HAP-1 (cell line): ENCODE results near the gene FBXL22.

ENCODE experiments used
- DNase-seq, 2 experiments: peaks; one replicate each; pipeline ENCODE4 v3.0.0-alpha.2; 2016 to 2020; ENCODE audit warnings: low spot score in 2 of 2
- H3K27me3 ChIP-seq: fragments of 250-450 bp; sonication (Bioruptor Pico); 2 replicates; pipeline ENCODE4 v1.5.1; 2020; ENCODE audit warnings: low read depth, mild to moderate bottlenecking, moderate library complexity
- H3K36me3 ChIP-seq: fragments of 250-450 bp; sonication (Bioruptor Pico); replicated peaks from 2 replicates; pipeline ENCODE4 v1.5.1; 2020; ENCODE audit warnings: mild to moderate bottlenecking
- H3K4me1 ChIP-seq: fragments of 250-450 bp; sonication (Bioruptor Pico); 2 replicates; pipeline ENCODE4 v1.5.1; 2020; ENCODE audit warnings: mild to moderate bottlenecking
- H3K4me3 ChIP-seq: fragments of 250-450 bp; sonication (Bioruptor Pico); 2 replicates; pipeline ENCODE4 v1.5.1; 2020; ENCODE audit warnings: mild to moderate bottlenecking, moderate library complexity
- H3K9me3 ChIP-seq: fragments of 250-450 bp; sonication (Bioruptor Pico); 2 replicates; pipeline ENCODE4 v1.5.1; 2020; ENCODE audit warnings: mild to moderate bottlenecking, moderate library complexity
- in situ Hi-C: fragments of 300-500 bp; cut with MboI; formaldehyde crosslinking; loops from 3 replicates; pipeline ENCODE4 v1.14.3; 2020; ENCODE audit warnings: low sequenced_read_pairs, inconsistent platforms, mixed read lengths

The FBXL22 gene, protein sequence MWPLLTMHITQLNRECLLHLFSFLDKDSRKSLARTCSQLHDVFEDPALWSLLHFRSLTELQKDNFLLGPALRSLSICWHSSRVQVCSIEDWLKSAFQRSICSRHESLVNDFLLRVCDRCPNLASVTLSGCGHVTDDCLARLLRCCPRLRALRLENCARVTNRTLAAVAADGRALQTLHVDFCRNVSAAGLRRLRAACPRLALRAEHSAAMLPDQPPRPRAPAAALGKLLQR

DNA sequence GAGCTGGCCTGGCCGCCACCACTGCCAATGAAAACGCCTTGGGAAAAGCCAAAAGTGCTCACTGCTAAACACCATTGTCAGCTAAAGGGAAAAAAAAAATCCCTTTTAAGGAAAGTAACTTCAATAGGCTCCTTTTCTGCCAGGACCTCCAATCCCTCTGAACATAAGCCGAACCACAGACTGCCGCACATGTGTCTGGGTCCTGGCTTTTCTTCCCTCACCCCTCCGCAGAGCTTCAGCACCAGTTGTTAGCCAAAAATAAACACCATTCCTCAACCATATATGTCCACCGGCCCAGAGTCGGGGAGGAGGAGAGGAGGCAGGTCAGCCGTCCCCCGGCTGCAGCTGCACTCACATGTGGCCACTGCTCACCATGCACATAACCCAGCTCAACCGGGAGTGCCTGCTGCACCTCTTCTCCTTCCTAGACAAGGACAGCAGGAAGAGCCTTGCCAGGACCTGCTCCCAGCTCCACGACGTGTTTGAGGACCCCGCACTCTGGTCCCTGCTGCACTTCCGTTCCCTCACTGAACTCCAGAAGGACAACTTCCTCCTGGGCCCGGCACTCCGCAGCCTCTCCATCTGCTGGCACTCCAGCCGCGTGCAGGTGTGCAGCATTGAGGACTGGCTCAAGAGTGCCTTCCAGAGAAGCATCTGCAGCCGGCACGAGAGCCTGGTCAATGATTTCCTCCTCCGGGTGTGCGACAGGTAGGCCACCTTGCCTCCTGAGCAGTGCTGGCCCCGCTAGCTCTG, at the start of gene FBXL22:
TSS of gene FBXL22 (plus strand) at position 350 of the 753 bp plus-strand sequence. CDS start at position 356, 6 bp downstream.
- H3K27me3 ChIP-seq = no peaks in the 10 kb centered on the region
- H3K4me3 ChIP-seq = no peak within 1 kb of the TSS
- in situ Hi-C loops = no loop called here
- H3K36me3 ChIP-seq = peaks cover 12% of the 10 kb centered on the region
- peaks cover 13% of the 10 kb centered on the region for H3K4me1 ChIP-seq
- no peak for DNase-seq
- H3K9me3 ChIP-seq = no peaks in the 10 kb centered on the region

DNA sequence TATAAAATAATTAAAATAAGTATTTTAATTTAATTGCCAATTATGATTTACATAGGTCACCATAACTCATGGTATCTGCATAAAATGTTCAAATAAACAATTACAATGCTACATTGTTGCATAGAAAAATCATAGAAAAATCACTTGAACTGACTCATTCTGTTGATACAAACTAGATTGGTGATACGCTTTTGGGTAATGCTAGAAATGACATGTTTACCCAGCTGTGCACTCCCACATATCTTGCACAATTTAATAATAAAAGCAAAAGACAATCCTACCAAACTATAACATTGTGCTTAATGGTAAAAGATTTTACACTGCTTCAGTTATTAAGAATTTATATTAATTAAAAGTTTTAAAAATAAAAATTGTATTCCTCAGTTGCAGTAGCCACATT, 45.8 kb upstream of the FBXL22 start:
- Histone ChIP-seq H3K9me3 (no peaks in the 10 kb centered on the region), H3K27me3 (no peaks in the 10 kb centered on the region), H3K4me3 (no peak overlapping the region), H3K36me3 (peaks cover 9% of the 10 kb centered on the region; the same call in 1 of the 2 replicates), H3K4me1 (peaks cover 25% of the 10 kb centered on the region)
- in situ Hi-C loops = no loop called here
- DNase-seq = no peak

DNA sequence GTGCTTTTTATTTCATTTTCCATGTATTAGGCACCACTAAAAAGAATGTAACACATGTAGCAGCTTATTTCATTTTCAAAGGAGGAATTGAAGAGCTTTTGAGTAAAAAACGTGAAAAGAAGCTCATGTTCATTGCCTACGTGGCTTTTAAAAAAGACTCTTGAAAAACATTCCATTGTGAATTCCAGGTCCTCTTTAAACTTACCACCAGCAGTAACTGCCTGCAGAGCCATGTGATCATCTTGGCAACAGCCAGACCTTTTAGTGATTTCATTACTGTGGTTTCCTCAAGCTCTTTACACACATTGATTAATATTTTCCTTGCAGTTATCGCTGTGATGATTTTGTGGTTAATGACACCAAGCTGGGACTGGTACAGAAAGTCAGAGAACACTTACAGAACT, 43.8 kb upstream of the FBXL22 start:
- peak; percentile 63 to 99 for DNase-seq
- H3K4me1 ChIP-seq = peaks cover 25% of the 10 kb centered on the region
- in situ Hi-C loops = no loop called here
- peaks cover 20% of the 10 kb centered on the region; the same call in 1 of the 2 replicates for H3K36me3 ChIP-seq
- no peaks in the 10 kb centered on the region for H3K9me3 ChIP-seq
- no peaks in the 10 kb centered on the region for H3K27me3 ChIP-seq
- H3K4me3 ChIP-seq = no peak overlapping the region

DNA sequence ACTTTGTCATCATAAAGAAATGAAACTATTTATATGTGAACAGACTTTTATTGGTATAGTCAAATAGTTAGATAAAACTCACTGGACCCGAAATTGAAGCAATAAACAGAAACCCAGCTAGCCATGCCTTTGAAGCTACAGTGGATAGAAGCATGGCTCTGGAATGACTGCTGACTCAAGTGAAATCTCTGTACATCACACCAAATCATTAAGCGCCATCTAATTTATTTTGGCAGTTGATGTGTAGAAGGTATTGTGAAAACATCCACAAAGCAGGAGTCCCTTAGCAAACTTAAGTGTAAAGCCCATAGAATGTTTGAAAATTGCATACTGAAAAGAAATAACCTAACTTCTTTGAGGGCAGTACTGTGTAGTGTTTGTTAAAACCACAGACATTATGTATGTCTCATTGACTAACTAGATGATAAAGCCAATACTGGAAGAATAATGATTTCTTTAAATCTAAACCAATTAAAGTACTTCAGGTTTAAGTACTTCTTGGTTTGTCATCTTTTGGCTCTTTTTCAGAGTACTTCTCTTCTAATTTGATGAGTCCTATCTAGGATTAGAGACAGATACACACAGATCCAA, 42.8 kb upstream of the FBXL22 start:
- in situ Hi-C loops = no loop called here
- H3K9me3 ChIP-seq = no peaks in the 10 kb centered on the region
- no peak overlapping the region for H3K4me3 ChIP-seq
- no peak for DNase-seq
- peaks cover 20% of the 10 kb centered on the region; the same call in 1 of the 2 replicates for H3K36me3 ChIP-seq
- no peaks in the 10 kb centered on the region for H3K27me3 ChIP-seq
- H3K4me1 ChIP-seq = peaks cover 25% of the 10 kb centered on the region

DNA sequence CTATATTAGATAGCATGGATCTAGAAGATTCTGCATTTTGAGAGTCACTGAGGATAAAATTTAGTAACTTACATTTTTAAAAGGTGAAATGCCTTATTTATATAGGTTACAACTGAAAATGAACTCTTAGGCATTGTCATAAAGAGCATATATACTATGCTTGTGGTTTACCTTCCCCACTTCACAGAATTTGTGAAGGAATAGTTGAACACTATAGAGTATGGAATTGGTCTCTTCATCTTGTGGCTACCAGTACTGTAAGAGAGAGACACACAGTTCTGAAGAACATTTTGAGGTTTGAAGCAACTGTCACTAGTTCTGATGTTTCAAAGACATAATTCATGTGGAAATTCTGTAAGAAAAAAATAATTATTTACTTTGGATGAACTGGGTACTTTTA, 41.7 kb upstream of the FBXL22 start:
- H3K9me3 ChIP-seq = no peaks in the 10 kb centered on the region
- H3K4me1 ChIP-seq = peaks cover 25% of the 10 kb centered on the region
- H3K36me3 ChIP-seq = peaks cover 21% of the 10 kb centered on the region; the same call in 1 of the 2 replicates
- no peak overlapping the region for H3K4me3 ChIP-seq
- DNase-seq = no peak
- in situ Hi-C loops = no loop called here
- H3K27me3 ChIP-seq = no peaks in the 10 kb centered on the region

DNA sequence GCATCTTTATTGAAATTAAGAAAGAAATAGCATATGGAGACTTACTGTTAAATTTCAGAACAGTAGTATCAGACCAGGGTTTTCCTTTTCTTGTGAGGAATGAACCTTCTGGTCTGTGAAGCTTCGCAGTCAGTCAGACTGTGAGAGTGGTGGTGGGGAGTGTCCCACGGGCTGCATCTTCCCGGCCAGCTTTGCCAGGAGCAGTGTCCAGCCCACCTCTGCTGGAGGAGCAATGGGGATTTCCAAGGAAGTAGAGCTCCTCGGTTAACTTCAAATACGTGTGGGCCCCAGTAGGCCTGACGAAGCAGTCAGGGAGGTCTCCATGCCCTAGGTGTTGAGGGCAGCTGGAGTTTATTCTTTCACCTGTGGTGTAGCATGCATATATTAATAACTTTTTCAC, 40.9 kb upstream of the FBXL22 start:
- Histone ChIP-seq H3K4me1 (peaks cover 25% of the 10 kb centered on the region), H3K9me3 (no peaks in the 10 kb centered on the region), H3K36me3 (peaks cover 25% of the 10 kb centered on the region; the same call in 1 of the 2 replicates), H3K27me3 (no peaks in the 10 kb centered on the region), H3K4me3 (no peak overlapping the region)
- in situ Hi-C loops = no loop called here
- DNase-seq = no peak

DNA sequence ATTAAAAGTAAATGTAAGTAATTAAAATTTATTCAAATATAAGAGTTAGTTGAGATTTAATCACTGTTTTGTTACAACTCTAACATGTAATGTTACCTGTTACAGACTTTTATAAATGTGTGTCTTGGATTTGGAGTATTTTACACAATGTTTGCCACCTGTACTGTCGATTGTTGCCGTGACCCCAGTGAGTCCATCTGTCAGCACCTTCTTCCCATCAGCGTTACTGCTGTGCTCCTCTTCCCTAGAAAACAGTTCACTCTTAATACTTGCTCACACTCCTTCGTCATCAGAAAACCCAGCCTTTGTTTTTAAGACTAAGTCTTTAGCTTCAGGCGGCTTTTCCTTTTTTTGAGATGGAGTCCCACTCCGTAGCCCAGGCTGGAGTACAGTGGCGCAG, 40.5 kb upstream of the FBXL22 start:
- H3K4me1 ChIP-seq = peaks cover 23% of the 10 kb centered on the region
- H3K36me3 ChIP-seq = peaks cover 25% of the 10 kb centered on the region; the same call in 1 of the 2 replicates
- in situ Hi-C loops = no loop called here
- H3K4me3 ChIP-seq = no peak overlapping the region
- no peak for DNase-seq
- H3K9me3 ChIP-seq = no peaks in the 10 kb centered on the region
- no peaks in the 10 kb centered on the region for H3K27me3 ChIP-seq

DNA sequence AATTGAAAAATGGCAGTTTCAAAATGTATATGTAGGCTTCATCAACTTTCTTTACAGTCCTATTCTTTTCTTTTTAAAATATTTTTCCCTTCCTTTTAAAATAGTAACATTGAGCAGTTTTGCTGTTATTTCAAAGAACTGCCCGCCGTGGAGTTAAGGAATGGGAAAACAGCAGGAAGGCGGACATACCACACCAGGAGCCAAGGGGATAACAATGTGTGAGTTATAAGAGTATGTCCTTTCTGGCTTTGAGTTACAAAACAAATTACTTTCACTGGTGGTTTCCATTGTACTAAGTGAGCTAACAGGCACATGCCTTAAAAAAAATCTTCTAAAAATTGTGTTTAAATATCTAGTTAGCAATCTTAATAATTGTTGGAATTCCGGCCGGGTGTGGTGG, 37.4 kb upstream of the FBXL22 start:
- Histone ChIP-seq H3K36me3 (peaks cover 23% of the 10 kb centered on the region), H3K27me3 (no peaks in the 10 kb centered on the region), H3K9me3 (no peaks in the 10 kb centered on the region), H3K4me1 (no peaks in the 10 kb centered on the region), H3K4me3 (no peak overlapping the region)
- DNase-seq = no peak
- in situ Hi-C loops = no loop called here

DNA sequence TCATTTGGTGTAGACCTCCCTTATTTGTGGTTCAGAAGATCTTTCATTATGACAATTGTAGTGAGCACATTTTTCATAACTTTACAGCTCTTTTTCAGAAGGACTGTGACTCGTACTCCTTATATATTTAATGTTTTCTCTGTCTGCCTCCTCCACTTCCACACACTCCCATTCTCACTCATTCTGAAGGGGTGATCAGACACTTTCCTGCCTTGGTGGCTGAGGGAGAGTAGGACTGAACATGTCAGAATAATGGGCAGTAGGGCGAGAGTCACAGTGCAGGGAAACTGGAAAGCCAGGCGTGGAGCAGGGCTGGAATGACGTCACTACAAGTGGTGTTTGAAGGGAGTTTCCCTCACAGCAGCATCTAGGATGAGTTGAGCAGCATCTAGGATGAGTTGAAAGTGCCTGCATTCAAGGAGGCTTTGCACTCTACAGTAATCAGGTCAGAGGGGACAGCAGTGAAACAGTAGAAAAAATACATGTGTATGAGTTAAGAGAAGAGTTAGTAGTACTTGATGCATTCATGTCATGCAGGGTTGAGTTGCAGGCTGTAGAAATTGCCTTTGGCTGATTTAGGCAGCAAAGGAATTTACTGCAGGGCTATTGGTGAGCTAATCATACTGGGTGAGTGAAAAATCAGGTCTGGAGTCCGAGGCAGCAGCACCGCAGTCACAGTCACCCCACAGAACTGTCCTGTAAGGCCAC, 36.3 kb upstream of the FBXL22 start:
- Histone ChIP-seq H3K4me3 (no peak overlapping the region), H3K9me3 (no peaks in the 10 kb centered on the region), H3K4me1 (no peaks in the 10 kb centered on the region), H3K27me3 (no peaks in the 10 kb centered on the region), H3K36me3 (peaks cover 31% of the 10 kb centered on the region)
- no peak for DNase-seq
- in situ Hi-C loops = no loop called here

DNA sequence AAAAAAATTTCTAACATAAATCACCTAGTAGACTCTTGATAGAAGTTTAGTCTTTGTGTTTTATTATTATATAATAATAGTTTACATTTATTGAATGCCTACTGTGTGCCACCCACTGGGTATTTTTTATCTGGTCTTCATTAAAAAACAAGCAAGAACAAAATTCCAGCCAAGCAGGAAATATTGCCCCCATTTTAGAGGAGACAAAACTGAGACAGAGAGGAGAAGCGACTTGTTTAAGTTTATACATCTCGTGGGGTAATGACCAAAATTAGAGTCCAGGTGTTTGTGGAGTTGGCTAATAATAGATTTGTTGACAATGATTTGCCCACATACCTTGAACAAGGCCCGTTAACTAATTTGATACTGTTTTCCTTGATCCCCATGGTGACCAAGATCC, 33.1 kb upstream of the FBXL22 start:
- no peak overlapping the region for H3K4me3 ChIP-seq
- H3K9me3 ChIP-seq = no peaks in the 10 kb centered on the region
- no peaks in the 10 kb centered on the region for H3K27me3 ChIP-seq
- no peak for DNase-seq
- H3K36me3 ChIP-seq = peaks cover 33% of the 10 kb centered on the region
- no peaks in the 10 kb centered on the region for H3K4me1 ChIP-seq
- in situ Hi-C loops = no loop called here

DNA sequence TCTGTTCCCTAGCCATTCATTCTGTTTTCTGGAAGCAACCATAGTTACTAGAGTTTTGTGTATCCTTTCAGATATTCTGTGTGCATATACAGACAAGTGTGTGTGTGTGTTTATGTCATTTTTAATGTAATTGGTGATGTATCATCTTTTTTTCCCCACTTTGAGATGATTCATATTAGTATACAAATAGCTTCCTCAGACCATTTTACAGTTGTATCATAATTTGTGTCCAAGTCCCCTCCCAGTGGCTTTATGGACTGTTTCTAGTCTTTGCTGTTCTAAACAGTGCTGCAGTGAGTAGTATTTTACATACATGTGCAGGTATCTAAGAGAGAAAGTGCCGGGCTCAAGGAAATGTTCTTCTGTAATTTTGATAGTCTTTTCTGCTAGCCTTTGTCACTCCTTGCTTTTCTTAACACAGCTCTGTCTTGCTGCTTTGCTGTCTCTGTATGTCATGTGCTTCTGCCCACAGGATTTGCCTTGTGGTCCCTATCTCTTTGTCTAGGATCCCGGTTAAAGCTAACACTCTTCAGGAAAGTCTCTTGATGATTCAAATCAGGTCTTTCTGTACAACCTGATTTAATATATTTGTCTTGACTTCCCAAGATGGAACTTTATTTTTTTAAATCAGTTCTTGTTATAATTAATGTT, 31.5 kb upstream of the FBXL22 start:
- Histone ChIP-seq H3K36me3 (peaks cover 35% of the 10 kb centered on the region), H3K4me3 (no peak overlapping the region), H3K4me1 (no peaks in the 10 kb centered on the region), H3K27me3 (no peaks in the 10 kb centered on the region), H3K9me3 (no peaks in the 10 kb centered on the region)
- no peak for DNase-seq
- in situ Hi-C loops = no loop called here

DNA sequence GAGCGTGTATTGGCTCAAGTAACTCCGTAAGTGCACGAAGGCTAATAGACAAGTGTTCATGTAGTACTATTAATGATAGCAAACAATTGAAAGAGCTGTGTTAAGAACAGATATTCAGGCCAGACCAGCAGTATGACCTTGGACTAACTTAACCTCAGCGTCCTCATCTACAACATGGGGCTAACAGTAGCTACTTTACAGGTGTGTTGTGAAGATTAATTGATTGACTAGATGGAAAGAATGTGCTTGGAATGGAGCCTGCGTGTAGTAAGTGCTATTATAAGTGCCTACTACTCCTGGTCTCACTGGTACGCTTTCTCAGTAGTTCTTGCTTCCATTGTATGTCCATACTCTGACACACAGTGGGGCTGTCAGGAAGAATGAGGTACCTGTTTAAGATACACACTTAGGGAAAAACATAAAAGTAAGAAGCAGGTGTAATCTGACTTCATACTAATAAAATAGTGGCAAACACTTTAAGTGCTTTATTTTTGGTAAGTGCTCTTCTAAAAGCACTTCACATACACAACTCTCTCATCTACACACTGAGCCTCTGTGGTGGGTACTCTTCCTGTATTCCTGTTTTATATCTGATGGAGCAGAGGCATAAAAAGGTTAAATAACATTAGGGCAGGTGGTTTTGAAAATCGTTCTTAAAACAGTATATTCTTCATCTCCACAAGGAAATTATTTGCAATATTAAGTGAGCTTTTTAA, 24.3 kb upstream of the FBXL22 start:
- H3K4me1 ChIP-seq = no peaks in the 10 kb centered on the region
- no peaks in the 10 kb centered on the region for H3K27me3 ChIP-seq
- H3K4me3 ChIP-seq = no peak overlapping the region
- in situ Hi-C loops = no loop called here
- peaks cover 58% of the 10 kb centered on the region for H3K36me3 ChIP-seq
- H3K9me3 ChIP-seq = no peaks in the 10 kb centered on the region
- DNase-seq = no peak

DNA sequence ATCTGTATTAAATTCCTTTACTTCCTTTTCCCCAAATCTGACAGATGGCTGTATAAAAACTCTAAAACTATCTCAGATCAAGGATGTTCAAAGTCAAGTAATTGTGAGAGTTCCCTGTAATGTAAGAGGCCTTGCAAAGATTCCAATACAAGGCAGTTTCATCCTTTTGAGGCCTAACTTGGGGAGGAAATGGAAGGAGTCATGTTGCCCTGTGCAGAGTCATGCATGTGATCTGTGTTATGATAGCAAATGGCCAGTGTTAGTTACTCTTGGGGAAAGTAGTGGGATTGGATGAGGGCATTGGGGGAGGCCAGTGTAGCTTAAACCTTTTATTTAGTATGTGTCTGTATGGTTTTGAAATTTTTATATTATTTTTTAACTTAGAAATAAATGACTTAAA, 23.7 kb upstream of the FBXL22 start:
- H3K36me3 ChIP-seq = peaks cover 53% of the 10 kb centered on the region
- no peaks in the 10 kb centered on the region for H3K9me3 ChIP-seq
- H3K4me1 ChIP-seq = no peaks in the 10 kb centered on the region
- DNase-seq = no peak
- no peak overlapping the region for H3K4me3 ChIP-seq
- in situ Hi-C loops = no loop called here
- no peaks in the 10 kb centered on the region for H3K27me3 ChIP-seq
